Right forelimb (tissue), 1 donor: Measurements from ENCODE around the gene MRPS5.
A peak's percentile ranks its signal among the peaks of the same experiment; 100 is the strongest.

Experiments used
- DNase-seq: peaks from one replicate; pipeline ENCODE4 v3.0.0-alpha.2; 2018

The MRPS5 gene

GRCh38 chr2:95059656-95060370 is 61.8 kb downstream of the MRPS5 start:
- no peak for DNase-seq

GRCh38 chr2:95058989-95059641 is 62.5 kb downstream of the MRPS5 start:
- DNase-seq: peak; percentile 27

GRCh38 chr2:95058466-95058988 is 63.1 kb downstream of the MRPS5 start:
- peak; percentile 17 for DNase-seq

GRCh38 chr2:95057535-95058370 is 63.9 kb downstream of the MRPS5 start:
- peak; percentile 28 for DNase-seq

GRCh38 chr2:95056461-95057459 is 64.8 kb downstream of the MRPS5 start:
- peak; percentile 12 for DNase-seq

GRCh38 chr2:95056044-95056443 is 65.6 kb downstream of the MRPS5 start:
- no peak for DNase-seq

GRCh38 chr2:95055262-95055661 is 66.3 kb downstream of the MRPS5 start:
- DNase-seq: no peak

GRCh38 chr2:95054016-95054415 is 67.6 kb downstream of the MRPS5 start:
- DNase-seq: no peak

- DNase-seq: no peak
These were observed 68.1 kb downstream of the MRPS5 start for GRCh38 chr2:95053543-95053942.

GRCh38 chr2:95052804-95053479 is 68.7 kb downstream of the MRPS5 start:
- DNase-seq: no peak

GRCh38 chr2:95052307-95052706 is 69.3 kb downstream of the MRPS5 start:
- no peak for DNase-seq

- DNase-seq: no peak
These were observed 70.0 kb downstream of the MRPS5 start for GRCh38 chr2:95051626-95052025.

- no peak for DNase-seq
These were observed 71.0 kb downstream of the MRPS5 start for GRCh38 chr2:95050385-95051300.

- no peak for DNase-seq
These were observed 71.6 kb downstream of the MRPS5 start for GRCh38 chr2:95049961-95050360.

- no peak for DNase-seq
These were observed 72.0 kb downstream of the MRPS5 start for GRCh38 chr2:95049683-95049955.

- DNase-seq: no peak
These were observed 72.6 kb downstream of the MRPS5 start for GRCh38 chr2:95048825-95049682.

- DNase-seq: no peak
These were observed 73.7 kb downstream of the MRPS5 start for GRCh38 chr2:95047629-95048510.

- DNase-seq: no peak
These were observed 75.1 kb downstream of the MRPS5 start for GRCh38 chr2:95046371-95047112.
